A673 (cell line): ENCODE measurements around the gene PTGIS. TPM values are rescaled to one million over a fixed set of nuclear protein-coding genes. Genes with fewer than 3 reads are reported as not detected.

Experiments
- BruUV-seq: library from RNA; stranded (reverse); fragments of 400-500 nt; replicated peaks from 2 replicates; lab custom pipeline; 2021; lab: Mats Ljungman, UMichigan
- CTCF ChIA-PET: fragments of 300-600 bp; sonication (Branson Sonifier 250); formaldehyde crosslinking; loops from one replicate; lab custom pipeline; 2022; ENCODE audit warnings: antibody characterized with exemption; lab: Charles Lee
- POLR2A ChIA-PET: fragments of 300-600 bp; sonication (Branson Sonifier 250); formaldehyde crosslinking; loops from one replicate; lab custom pipeline; 2022; ENCODE audit warnings: antibody characterized with exemption; ENCODE audit not compliant: low non-redundant PET; lab: Charles Lee
- DNase-seq: peaks from one replicate; pipeline ENCODE4 v3.0.0-alpha.2; 2015; ENCODE audit warnings: low spot score
- H3K27ac ChIP-seq: fragments of 200-600 bp; sonication (generic); 2 replicates; pipeline ENCODE4 v1.5.1; 2016; ENCODE audit warnings: mixed run types, low read depth, mild to moderate bottlenecking, mixed read lengths, antibody characterized with exemption, low read length; ENCODE audit not compliant: poor library complexity, severe bottlenecking
- H3K27me3 ChIP-seq: fragments of 200-600 bp; sonication (generic); replicated peaks from 2 replicates; pipeline ENCODE4 v1.6.1; 2017; ENCODE audit warnings: mixed run types, low read depth, mild to moderate bottlenecking, mixed read lengths, antibody characterized with exemption, low read length; ENCODE audit not compliant: insufficient read depth, poor library complexity
- H3K36me3 ChIP-seq: fragments of 200-600 bp; sonication (generic); 2 replicates; pipeline ENCODE4 v1.6.1; 2016; ENCODE audit warnings: mixed run types, mild to moderate bottlenecking, mixed read lengths, antibody characterized with exemption, low read length; ENCODE audit not compliant: insufficient read depth, poor library complexity, severe bottlenecking
- H3K4me1 ChIP-seq: fragments of 200-600 bp; sonication (generic); 2 replicates; pipeline ENCODE4 v1.6.1; 2017; ENCODE audit warnings: mixed run types, mild to moderate bottlenecking, mixed read lengths, antibody characterized with exemption, low read length; ENCODE audit not compliant: insufficient read depth, poor library complexity, severe bottlenecking
- H3K4me3 ChIP-seq: fragments of 200-600 bp; sonication (generic); 2 replicates; pipeline ENCODE4 v1.5.1; 2016; ENCODE audit warnings: low read depth, mixed run types, mild to moderate bottlenecking, mixed read lengths, low read length; ENCODE audit not compliant: poor library complexity, severe bottlenecking
- H3K9me3 ChIP-seq: fragments of 200-600 bp; sonication (generic); 2 replicates; pipeline ENCODE4 v1.6.1; 2016; ENCODE audit warnings: mixed run types, low read depth, mild to moderate bottlenecking, mixed read lengths, antibody characterized with exemption, low read length; ENCODE audit not compliant: poor library complexity, severe bottlenecking
- CTCF ChIP-seq: fragments of 300-800, 200-600 bp; sonication (generic); conservative IDR thresholded peaks from 2 replicates; pipeline ENCODE4 v1.5.1; 2017; ENCODE audit warnings: low read depth, mild to moderate bottlenecking, antibody characterized with exemption, low read length, moderate library complexity, mixed read lengths
- EZH2 ChIP-seq: fragments of 200-600 bp; sonication (generic); IDR thresholded peaks from 2 replicates; pipeline ENCODE4 v1.6.1; 2017; ENCODE audit warnings: borderline replicate concordance, low read depth, mild to moderate bottlenecking, mixed read lengths, antibody characterized with exemption, low read length; ENCODE audit not compliant: poor library complexity, severe bottlenecking
- intact Hi-C: fragments of 100-400 bp; cut with micrococcal nuclease; formaldehyde crosslinking; loops from one replicate; pipeline ENCODE4 v1.10.0; 2022; ENCODE audit not compliant: unreplicated experiment
- total RNA-seq: library from RNA; stranded (reverse); gene quantifications from 2 replicates; pipeline ENCODE4 v1.2.3, GENCODE V29; 2021

Gene PTGIS
- total RNA-seq, 1 experiment from 2014 or later, result not detected

- TF ChIP-seq EZH2, result no peak
- TF ChIP-seq CTCF, result no peak
- H3K4me3 ChIP-seq, result no peak overlapping the region
- no TSS peak for BruUV-seq
- no peaks in the 10 kb centered on the region for H3K4me1 ChIP-seq
- no peaks in the 10 kb centered on the region for H3K27me3 ChIP-seq
- no peak overlapping the region for H3K27ac ChIP-seq
- H3K9me3 ChIP-seq, result no peaks in the 10 kb centered on the region
- intact Hi-C loops, result no loop called here
- CTCF ChIA-PET, result no interaction called here
- no peaks in the 10 kb centered on the region for H3K36me3 ChIP-seq
- POLR2A ChIA-PET, result no interaction called here
- no peak for DNase-seq
Measured at GRCh38 chr20:49597825-49598395, 30.0 kb upstream of the PTGIS start.

DNA sequence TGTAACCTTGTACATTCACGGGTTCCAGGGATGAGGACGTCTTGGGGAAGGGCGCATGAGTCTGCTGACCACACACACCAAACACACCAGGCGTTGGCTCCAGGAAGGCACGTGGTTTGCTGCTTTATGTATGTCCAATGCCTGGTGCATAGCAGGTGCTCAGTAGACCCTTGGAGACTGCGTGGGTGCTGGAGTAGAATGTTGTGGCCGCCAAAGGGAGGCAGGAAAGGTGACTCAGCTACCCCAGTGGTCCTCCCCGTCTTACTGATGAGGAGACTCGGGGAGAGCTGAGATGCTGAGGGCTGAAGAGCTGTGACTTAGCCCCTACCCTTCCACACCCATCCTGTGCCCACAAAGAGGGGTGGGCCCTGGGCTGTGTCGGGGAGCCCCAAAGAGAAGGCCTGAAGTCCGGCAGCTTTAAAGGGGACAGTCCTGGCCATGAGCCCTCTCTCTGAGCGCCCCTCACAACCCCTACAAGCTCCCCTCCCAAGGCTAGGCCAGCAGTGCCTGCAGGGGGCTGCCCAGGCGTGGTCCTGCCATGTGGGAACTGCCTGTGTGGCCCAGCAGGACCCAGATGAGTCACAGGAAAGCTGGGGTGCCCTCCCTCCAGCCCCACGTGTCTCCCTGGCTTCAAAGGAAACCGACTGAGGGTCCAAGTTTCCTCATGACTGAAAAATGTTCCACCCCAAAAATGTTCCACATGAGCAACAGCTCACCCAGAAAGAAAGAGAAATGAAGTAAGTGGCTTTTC lies 28.0 kb upstream of the PTGIS start:
- CTCF ChIA-PET, result interaction anchor here (1.5 kb wide), 1 partner anchor 13 kb away, joined by 3 read pairs; no protein-coding TSS in a partner anchor
- no TSS peak for BruUV-seq
- H3K27me3 ChIP-seq, result no peaks in the 10 kb centered on the region
- no peak for DNase-seq
- H3K4me3 ChIP-seq, result no peak overlapping the region
- H3K36me3 ChIP-seq, result no peaks in the 10 kb centered on the region
- H3K27ac ChIP-seq, result no peak overlapping the region
- POLR2A ChIA-PET, result no interaction called here
- H3K4me1 ChIP-seq, result no peaks in the 10 kb centered on the region
- intact Hi-C loops, result no loop called here
- no peak for TF ChIP-seq CTCF
- TF ChIP-seq EZH2, result no peak
- no peaks in the 10 kb centered on the region for H3K9me3 ChIP-seq

DNA sequence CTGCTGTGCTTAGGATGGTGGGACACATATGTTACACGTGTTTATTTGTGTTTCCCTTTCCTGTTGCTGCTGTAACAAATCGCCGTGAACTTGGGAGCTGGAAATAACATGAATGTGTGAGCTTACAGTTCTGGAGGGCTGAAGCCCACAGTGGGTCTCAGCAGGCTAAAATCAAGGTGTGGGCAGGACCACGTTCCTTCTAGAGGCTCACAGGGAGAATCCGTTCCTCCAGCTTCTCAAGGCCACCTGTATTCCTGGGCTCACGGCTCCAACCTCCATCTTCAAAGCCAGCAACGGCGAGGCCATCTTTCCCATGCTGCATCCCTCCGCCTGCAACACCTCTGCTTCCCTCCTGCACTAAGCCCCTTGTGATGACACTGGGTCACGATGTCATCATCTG lies 27.4 kb upstream of the PTGIS start:
- Histone ChIP-seq H3K4me1 (no peaks in the 10 kb centered on the region), H3K4me3 (no peak overlapping the region), H3K36me3 (no peaks in the 10 kb centered on the region), H3K27ac (no peak overlapping the region), H3K9me3 (no peaks in the 10 kb centered on the region), H3K27me3 (no peaks in the 10 kb centered on the region)
- no peak for TF ChIP-seq CTCF
- TF ChIP-seq EZH2, result no peak
- DNase-seq, result no peak
- ChIA-PET POLR2A (no interaction called here), CTCF (interaction anchor here (0.6 to 1.5 kb wide), 2 partner anchors 13 to 112 kb away, joined by 3 to 7 read pairs; no protein-coding TSS in a partner anchor)
- intact Hi-C loops, result no loop called here
- BruUV-seq, result no TSS peak
